Mesenteric fat pad (tissue), 1 donor: Measurements from ENCODE around the gene CCDC54. TPM values are rescaled to one million over a fixed set of nuclear protein-coding genes. Genes with fewer than 3 reads are reported as not detected.

Source experiments
- total RNA-seq: library from RNA; stranded (reverse); fragmentation: NEBNext Ultra II Directional; extraction: Animal tissue kit (Norgen Biotek cat#: 25700); gene quantifications from one replicate; pipeline ENCODE4 v1.2.1, GENCODE V29; 2021
- donor health status: DM: yes; HTN: yes; CAD: no.

Gene CCDC54
- total RNA-seq, 1 donor from 2014 or later: not detected

Other genes with a start within 250 kb of the CCDC54 start
- gene BBX, start 145.5 kb downstream of the CCDC54 start, total RNA-seq: 43.4 TPM